22Rv1 (cell line): Measurements from ENCODE around the gene SCCPDH.

Experiments used
- CTCF ChIP-seq: fragments of 450-650 bp; IDR thresholded peaks from 2 replicates; pipeline ENCODE4 v1.5.1; 2017; ENCODE audit warnings: mild to moderate bottlenecking
- ZFX ChIP-seq: fragments of 450-650 bp; IDR thresholded peaks from 2 replicates; pipeline ENCODE4 v1.6.1; 2017; ENCODE audit warnings: antibody characterized with exemption, borderline replicate concordance

- TF ChIP-seq CTCF = peak; percentile 9; the same call in 1 of the 2 replicates
- no peak for TF ChIP-seq ZFX
Measured at GRCh38 chr1:246724016-246724730, at the start of gene SCCPDH.
